ENCODE results near the gene TTC34. TPM values are rescaled to one million over a fixed set of nuclear protein-coding genes. Genes with fewer than 3 reads are reported as not detected.

TTC34 gene
- total and polyA plus RNA-seq, 2 experiments from 2014 or later, result 0.08 to 0.35 TPM

DNA sequence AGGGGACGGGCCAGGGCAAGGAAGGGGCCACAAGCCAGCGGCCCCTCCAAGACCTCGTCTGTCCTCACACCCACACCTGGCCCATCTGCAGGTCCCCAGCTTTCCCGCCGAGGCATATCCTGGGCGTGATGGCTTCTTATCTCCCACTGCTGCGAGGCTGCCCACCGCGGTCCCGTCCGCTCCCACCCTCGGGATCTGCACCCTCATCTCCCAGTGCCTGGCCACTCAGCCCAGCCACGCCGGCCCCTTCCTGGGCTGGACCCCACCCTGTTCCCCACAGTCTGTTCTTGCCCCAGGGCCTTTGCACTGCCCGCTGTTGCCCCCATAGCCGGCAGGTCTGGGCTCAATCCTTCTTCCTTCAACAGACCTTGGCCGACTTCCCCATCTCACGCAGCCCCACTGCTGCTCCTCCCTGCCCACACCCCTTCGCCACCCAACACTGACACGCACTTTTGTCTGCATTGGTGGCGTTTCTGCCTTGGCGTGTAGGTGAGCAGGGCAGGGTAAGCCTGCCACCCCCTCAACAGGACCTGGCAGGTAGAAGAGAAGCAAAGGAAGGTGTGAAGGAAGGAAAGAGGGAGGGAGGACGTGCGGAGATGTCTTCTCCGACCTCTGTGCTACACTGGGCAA, 4.4 kb upstream of the TTC34 start (continued):
- TF ChIP-seq, protein P1, sequence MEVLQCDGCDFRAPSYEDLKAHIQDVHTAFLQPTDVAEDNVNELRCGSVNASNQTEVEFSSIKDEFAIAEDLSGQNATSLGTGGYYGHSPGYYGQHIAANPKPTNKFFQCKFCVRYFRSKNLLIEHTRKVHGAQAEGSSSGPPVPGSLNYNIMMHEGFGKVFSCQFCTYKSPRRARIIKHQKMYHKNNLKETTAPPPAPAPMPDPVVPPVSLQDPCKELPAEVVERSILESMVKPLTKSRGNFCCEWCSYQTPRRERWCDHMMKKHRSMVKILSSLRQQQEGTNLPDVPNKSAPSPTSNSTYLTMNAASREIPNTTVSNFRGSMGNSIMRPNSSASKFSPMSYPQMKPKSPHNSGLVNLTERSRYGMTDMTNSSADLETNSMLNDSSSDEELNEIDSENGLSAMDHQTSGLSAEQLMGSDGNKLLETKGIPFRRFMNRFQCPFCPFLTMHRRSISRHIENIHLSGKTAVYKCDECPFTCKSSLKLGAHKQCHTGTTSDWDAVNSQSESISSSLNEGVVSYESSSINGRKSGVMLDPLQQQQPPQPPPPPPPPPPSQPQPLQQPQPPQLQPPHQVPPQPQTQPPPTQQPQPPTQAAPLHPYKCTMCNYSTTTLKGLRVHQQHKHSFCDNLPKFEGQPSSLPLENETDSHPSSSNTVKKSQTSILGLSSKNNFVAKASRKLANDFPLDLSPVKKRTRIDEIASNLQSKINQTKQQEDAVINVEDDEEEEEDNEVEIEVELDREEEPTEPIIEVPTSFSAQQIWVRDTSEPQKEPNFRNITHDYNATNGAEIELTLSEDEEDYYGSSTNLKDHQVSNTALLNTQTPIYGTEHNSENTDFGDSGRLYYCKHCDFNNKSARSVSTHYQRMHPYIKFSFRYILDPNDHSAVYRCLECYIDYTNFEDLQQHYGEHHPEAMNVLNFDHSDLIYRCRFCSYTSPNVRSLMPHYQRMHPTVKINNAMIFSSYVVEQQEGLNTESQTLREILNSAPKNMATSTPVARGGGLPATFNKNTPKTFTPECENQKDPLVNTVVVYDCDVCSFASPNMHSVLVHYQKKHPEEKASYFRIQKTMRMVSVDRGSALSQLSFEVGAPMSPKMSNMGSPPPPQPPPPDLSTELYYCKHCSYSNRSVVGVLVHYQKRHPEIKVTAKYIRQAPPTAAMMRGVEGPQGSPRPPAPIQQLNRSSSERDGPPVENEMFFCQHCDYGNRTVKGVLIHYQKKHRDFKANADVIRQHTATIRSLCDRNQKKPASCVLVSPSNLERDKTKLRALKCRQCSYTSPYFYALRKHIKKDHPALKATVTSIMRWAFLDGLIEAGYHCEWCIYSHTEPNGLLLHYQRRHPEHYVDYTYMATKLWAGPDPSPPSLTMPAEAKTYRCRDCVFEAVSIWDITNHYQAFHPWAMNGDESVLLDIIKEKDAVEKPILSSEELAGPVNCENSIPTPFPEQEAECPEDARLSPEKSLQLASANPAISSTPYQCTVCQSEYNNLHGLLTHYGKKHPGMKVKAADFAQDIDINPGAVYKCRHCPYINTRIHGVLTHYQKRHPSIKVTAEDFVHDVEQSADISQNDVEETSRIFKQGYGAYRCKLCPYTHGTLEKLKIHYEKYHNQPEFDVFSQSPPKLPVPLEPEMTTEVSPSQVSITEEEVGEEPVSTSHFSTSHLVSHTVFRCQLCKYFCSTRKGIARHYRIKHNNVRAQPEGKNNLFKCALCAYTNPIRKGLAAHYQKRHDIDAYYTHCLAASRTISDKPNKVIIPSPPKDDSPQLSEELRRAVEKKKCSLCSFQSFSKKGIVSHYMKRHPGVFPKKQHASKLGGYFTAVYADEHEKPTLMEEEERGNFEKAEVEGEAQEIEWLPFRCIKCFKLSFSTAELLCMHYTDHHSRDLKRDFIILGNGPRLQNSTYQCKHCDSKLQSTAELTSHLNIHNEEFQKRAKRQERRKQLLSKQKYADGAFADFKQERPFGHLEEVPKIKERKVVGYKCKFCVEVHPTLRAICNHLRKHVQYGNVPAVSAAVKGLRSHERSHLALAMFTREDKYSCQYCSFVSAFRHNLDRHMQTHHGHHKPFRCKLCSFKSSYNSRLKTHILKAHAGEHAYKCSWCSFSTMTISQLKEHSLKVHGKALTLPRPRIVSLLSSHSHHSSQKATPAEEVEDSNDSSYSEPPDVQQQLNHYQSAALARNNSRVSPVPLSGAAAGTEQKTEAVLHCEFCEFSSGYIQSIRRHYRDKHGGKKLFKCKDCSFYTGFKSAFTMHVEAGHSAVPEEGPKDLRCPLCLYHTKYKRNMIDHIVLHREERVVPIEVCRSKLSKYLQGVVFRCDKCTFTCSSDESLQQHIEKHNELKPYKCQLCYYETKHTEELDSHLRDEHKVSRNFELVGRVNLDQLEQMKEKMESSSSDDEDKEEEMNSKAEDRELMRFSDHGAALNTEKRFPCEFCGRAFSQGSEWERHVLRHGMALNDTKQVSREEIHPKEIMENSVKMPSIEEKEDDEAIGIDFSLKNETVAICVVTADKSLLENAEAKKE (CRISPR knock-in tag; IDR thresholded peaks at IDR 0.05), result no peak

DNA sequence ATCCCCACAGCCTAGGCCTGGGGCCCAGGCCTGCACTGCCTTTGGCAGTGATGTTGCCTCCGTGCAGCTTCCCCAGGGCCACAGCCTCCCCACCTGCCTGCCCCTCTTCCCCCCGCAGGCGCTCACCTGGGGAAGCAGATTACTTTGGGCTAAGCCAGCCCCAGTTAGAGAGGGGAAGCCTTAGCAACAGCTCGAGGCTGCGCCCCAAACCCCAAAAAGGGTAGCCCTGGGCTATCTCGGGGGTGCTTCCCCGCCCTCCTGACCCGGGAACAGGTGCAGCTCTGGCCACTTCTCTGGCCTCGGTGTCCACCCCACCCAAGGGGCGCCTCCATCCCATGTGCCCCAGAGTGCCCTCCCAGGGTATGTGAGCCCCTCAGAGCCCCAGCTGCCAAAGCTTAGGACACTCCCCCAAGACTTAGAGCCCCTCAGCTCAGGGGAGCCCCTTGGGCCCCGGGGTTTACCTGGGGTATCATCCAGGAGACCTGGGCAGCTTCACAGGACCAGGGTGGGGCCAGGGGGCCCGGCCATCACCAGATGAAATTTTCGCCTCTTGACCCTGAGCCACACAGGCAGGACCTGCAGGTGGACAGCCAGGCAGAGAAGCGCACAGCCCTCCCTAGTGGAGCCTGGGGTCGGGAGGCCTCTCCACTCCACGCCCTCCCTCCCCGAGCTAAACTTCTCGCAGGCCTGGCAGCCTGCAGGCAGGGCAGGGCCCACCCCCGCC, 3.3 kb upstream of the TTC34 start:
- peaks cover 56% of the 10 kb centered on the region for H3K9me3 Mint-ChIP-seq
- no peak overlapping the region for H3K27ac Mint-ChIP-seq
- no peak for ATAC-seq
- no peaks in the 10 kb centered on the region for H3K79me2 ChIP-seq (replicated peaks; ENCODE audit: insufficient read depth)
- no peaks in the 10 kb centered on the region for H3K4me1 Mint-ChIP-seq
- no peaks in the 10 kb centered on the region for H3K27me3 Mint-ChIP-seq (ENCODE audit: insufficient read depth, low read depth, poor library complexity)
- no peak for DNase-seq (ENCODE audit: low spot score)
- no peaks in the 10 kb centered on the region for H4K20me1 ChIP-seq (replicated peaks; ENCODE audit: insufficient read depth)
- no peaks in the 10 kb centered on the region for H3K27me3 ChIP-seq (ENCODE audit: insufficient read depth)
- H3K9me2 ChIP-seq (ENCODE audit: insufficient read depth), result no peaks in the 10 kb centered on the region
- no peak overlapping the region for H3K4me3 ChIP-seq
- H3K27ac ChIP-seq (ENCODE audit: low read depth), result no peak overlapping the region
- H2AFZ ChIP-seq, result no peak overlapping the region
- H3K36me3 Mint-ChIP-seq (ENCODE audit: low read depth), result peaks cover 4% of the 10 kb centered on the region; the same call in 1 of the 3 replicates
- no peaks in the 10 kb centered on the region for H3F3A ChIP-seq (replicated peaks; ENCODE audit: low read depth)
- H3K4me1 ChIP-seq (ENCODE audit: insufficient read depth), result no peaks in the 10 kb centered on the region
- H3K36me3 ChIP-seq (ENCODE audit: insufficient read depth), result no peaks in the 10 kb centered on the region
- H3K4me3 Mint-ChIP-seq, result no peak overlapping the region
- no peak overlapping the region for H3K4me2 ChIP-seq
- TF ChIP-seq EZH2 (IDR thresholded peaks at IDR 0.05; ENCODE audit: low read depth, unreplicated experiment), result no peak
- no peak for TF ChIP-seq NANOG (IDR thresholded peaks at IDR 0.05; ENCODE audit: borderline replicate concordance)
- TF ChIP-seq ZNF331 (CRISPR knock-in tag; IDR thresholded peaks at IDR 0.05; ENCODE audit: low read depth), result no peak
- no peak for TF ChIP-seq ZNF114 (CRISPR knock-in tag; IDR thresholded peaks at IDR 0.05)
- no peak for TF ChIP-seq JUNB (IDR thresholded peaks at IDR 0.05; ENCODE audit: unreplicated experiment)
- TF ChIP-seq STAT1 (IDR thresholded peaks at IDR 0.05; ENCODE audit: unreplicated experiment), result no peak
- TF ChIP-seq, protein P2, sequence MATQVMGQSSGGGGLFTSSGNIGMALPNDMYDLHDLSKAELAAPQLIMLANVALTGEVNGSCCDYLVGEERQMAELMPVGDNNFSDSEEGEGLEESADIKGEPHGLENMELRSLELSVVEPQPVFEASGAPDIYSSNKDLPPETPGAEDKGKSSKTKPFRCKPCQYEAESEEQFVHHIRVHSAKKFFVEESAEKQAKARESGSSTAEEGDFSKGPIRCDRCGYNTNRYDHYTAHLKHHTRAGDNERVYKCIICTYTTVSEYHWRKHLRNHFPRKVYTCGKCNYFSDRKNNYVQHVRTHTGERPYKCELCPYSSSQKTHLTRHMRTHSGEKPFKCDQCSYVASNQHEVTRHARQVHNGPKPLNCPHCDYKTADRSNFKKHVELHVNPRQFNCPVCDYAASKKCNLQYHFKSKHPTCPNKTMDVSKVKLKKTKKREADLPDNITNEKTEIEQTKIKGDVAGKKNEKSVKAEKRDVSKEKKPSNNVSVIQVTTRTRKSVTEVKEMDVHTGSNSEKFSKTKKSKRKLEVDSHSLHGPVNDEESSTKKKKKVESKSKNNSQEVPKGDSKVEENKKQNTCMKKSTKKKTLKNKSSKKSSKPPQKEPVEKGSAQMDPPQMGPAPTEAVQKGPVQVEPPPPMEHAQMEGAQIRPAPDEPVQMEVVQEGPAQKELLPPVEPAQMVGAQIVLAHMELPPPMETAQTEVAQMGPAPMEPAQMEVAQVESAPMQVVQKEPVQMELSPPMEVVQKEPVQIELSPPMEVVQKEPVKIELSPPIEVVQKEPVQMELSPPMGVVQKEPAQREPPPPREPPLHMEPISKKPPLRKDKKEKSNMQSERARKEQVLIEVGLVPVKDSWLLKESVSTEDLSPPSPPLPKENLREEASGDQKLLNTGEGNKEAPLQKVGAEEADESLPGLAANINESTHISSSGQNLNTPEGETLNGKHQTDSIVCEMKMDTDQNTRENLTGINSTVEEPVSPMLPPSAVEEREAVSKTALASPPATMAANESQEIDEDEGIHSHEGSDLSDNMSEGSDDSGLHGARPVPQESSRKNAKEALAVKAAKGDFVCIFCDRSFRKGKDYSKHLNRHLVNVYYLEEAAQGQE (IDR thresholded peaks at IDR 0.05; ENCODE audit: unreplicated experiment), result no peak
- TF ChIP-seq, protein P3, sequence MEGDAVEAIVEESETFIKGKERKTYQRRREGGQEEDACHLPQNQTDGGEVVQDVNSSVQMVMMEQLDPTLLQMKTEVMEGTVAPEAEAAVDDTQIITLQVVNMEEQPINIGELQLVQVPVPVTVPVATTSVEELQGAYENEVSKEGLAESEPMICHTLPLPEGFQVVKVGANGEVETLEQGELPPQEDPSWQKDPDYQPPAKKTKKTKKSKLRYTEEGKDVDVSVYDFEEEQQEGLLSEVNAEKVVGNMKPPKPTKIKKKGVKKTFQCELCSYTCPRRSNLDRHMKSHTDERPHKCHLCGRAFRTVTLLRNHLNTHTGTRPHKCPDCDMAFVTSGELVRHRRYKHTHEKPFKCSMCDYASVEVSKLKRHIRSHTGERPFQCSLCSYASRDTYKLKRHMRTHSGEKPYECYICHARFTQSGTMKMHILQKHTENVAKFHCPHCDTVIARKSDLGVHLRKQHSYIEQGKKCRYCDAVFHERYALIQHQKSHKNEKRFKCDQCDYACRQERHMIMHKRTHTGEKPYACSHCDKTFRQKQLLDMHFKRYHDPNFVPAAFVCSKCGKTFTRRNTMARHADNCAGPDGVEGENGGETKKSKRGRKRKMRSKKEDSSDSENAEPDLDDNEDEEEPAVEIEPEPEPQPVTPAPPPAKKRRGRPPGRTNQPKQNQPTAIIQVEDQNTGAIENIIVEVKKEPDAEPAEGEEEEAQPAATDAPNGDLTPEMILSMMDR (conservative IDR thresholded peaks at IDR 0.05; ENCODE audit: low read depth in 2 of 2), result no peak
- TF ChIP-seq EZH2phosphoT487 (IDR thresholded peaks at IDR 0.05; ENCODE audit: unreplicated experiment), result no peak
